Left forelimb (tissue), 1 donor: ENCODE results near the gene PRR29.

ENCODE experiments used
- DNase-seq: peaks from one replicate; pipeline ENCODE4 v3.0.0-alpha.2; 2018; ENCODE audit warnings: low spot score

The PRR29 gene

GRCh38 chr17:64042700-64043485 lies 44.7 kb downstream of the PRR29 start:
- DNase-seq: peak; percentile 45

- DNase-seq: no peak
These were observed 47.0 kb downstream of the PRR29 start for GRCh38 chr17:64045176-64045575.

GRCh38 chr17:64048805-64049204 lies 50.7 kb downstream of the PRR29 start:
- DNase-seq: no peak

- DNase-seq: no peak
These were observed 53.0 kb downstream of the PRR29 start for GRCh38 chr17:64051153-64051552.

- no peak for DNase-seq
These were observed 55.0 kb downstream of the PRR29 start for GRCh38 chr17:64053101-64053500.
